Measurements from ENCODE around the gene RASIP1.
A peak's percentile ranks its signal among the peaks of the same experiment; 100 is the strongest.
"Not testable (repeated sequence)": the region's sequence is repeated elsewhere in the genome, so short reads cannot be mapped to it uniquely, and the experiment has no call there.

Gene RASIP1

GRCh38 chr19:48734625-48735024 is 5.8 kb downstream of the RASIP1 start:
- DNase-seq (ENCODE audit: low read depth in 2 of 3, low spot score in 1 of 3), result no peak

- DNase-seq (ENCODE audit: low read depth in 2 of 3, low spot score in 1 of 3), result no peak
Observed at GRCh38 chr19:48731452-48731851, 9.0 kb downstream of the RASIP1 start.

GRCh38 chr19:48728911-48729664 is 11.3 kb downstream of the RASIP1 start:
- DNase-seq (ENCODE audit: low read depth in 2 of 3, low spot score in 1 of 3), result no peak

- no peak for DNase-seq (ENCODE audit: low read depth in 2 of 3, low spot score in 1 of 3)
Observed at GRCh38 chr19:48726556-48726955, 13.9 kb downstream of the RASIP1 start.

GRCh38 chr19:48724796-48725753 is 15.3 kb downstream of the RASIP1 start:
- peak in 1 of 3 donors; percentile 31 for DNase-seq (ENCODE audit: low read depth in 2 of 3, low spot score in 1 of 3)

- no peak for DNase-seq (ENCODE audit: low read depth in 2 of 3, low spot score in 1 of 3)
Observed at GRCh38 chr19:48722196-48722708, 18.2 kb downstream of the RASIP1 start.

GRCh38 chr19:48720613-48721296 is 19.7 kb downstream of the RASIP1 start:
- peak; percentile 83 to 91 (median 91) for DNase-seq (ENCODE audit: low read depth in 2 of 3, low spot score in 1 of 3)

- no peak for DNase-seq (ENCODE audit: low read depth in 2 of 3, low spot score in 1 of 3)
Observed at GRCh38 chr19:48720251-48720612, 20.2 kb downstream of the RASIP1 start.

- DNase-seq (ENCODE audit: low read depth in 2 of 3, low spot score in 1 of 3), result no peak
Observed at GRCh38 chr19:48719263-48720171, 20.9 kb downstream of the RASIP1 start, which contains the start of gene MAMSTR. TSS of gene MAMSTR (minus strand) at chr19:48719725. CDS start at chr19:48719031, 694 bp downstream.

- no peak for DNase-seq (ENCODE audit: low read depth in 2 of 3, low spot score in 1 of 3)
Observed at GRCh38 chr19:48718711-48719231, 21.6 kb downstream of the RASIP1 start.

- DNase-seq (ENCODE audit: low read depth in 2 of 3, low spot score in 1 of 3), result not testable (repeated sequence)
Observed at GRCh38 chr19:48718106-48718505, 22.3 kb downstream of the RASIP1 start.

GRCh38 chr19:48716562-48717291 is 23.7 kb downstream of the RASIP1 start:
- no peak for DNase-seq (ENCODE audit: low read depth in 2 of 3, low spot score in 1 of 3)

- no peak for DNase-seq (ENCODE audit: low read depth in 2 of 3, low spot score in 1 of 3)
Observed at GRCh38 chr19:48715681-48716171, 24.7 kb downstream of the RASIP1 start.

GRCh38 chr19:48714759-48715675 is 25.4 kb downstream of the RASIP1 start:
- no peak for DNase-seq (ENCODE audit: low read depth in 2 of 3, low spot score in 1 of 3)

- DNase-seq (ENCODE audit: low read depth in 2 of 3, low spot score in 1 of 3), result peak; percentile 97 to 99 (median 98)
Observed at GRCh38 chr19:48713864-48714755, 26.3 kb downstream of the RASIP1 start.

GRCh38 chr19:48713041-48713863 is 27.2 kb downstream of the RASIP1 start:
- no peak for DNase-seq (ENCODE audit: low read depth in 2 of 3, low spot score in 1 of 3)
